ENCODE data around the gene FAM171A1. TPM values are rescaled to one million over a fixed set of nuclear protein-coding genes. Genes with fewer than 3 reads are reported as not detected.

The FAM171A1 gene
- total RNA-seq, 1 donor from 2014 or later = 51.9 TPM

- no peak for DNase-seq (ENCODE audit: low read depth)
- Mint-ChIP-seq H3K4me1 (ENCODE audit: low read depth, unreplicated experiment) (peaks cover 28% of the 10 kb centered on the region), H3K27me3 (ENCODE audit: low read depth, unreplicated experiment) (no peaks in the 10 kb centered on the region), H3K27ac (ENCODE audit: unreplicated experiment) (no peak overlapping the region), H3K4me3 (ENCODE audit: unreplicated experiment) (no peak overlapping the region), H3K36me3 (ENCODE audit: low read depth, unreplicated experiment) (peaks cover 11% of the 10 kb centered on the region), H3K9me3 (ENCODE audit: unreplicated experiment) (no peaks in the 10 kb centered on the region)
- H3K79me2 ChIP-seq (ENCODE audit: insufficient read depth, low read length) = peaks cover 76% of the 10 kb centered on the region
- H4K20me1 ChIP-seq (ENCODE audit: insufficient read depth, low read length) = peaks cover 49% of the 10 kb centered on the region
- no peak for FAIRE-seq
- H3K4me1 ChIP-seq (ENCODE audit: insufficient read depth, low read length) = peaks cover 17% of the 10 kb centered on the region
- H3K27ac ChIP-seq (ENCODE audit: low read depth, low read length) = no peak overlapping the region
- no peaks in the 10 kb centered on the region for H3K36me3 ChIP-seq (ENCODE audit: insufficient read depth, low read length)
- no peak overlapping the region for H3K9ac ChIP-seq (ENCODE audit: low read length)
- TF ChIP-seq CTCF (IDR thresholded peaks at IDR 0.05; ENCODE audit: insufficient read depth, low read depth, low read length) = no peak
- no peak for TF ChIP-seq EZH2 (IDR thresholded peaks at IDR 0.05; ENCODE audit: insufficient read depth, low read length)
- H2AFZ ChIP-seq (ENCODE audit: low read depth, low read length) = no peak overlapping the region
- no peaks in the 10 kb centered on the region for H3K9me3 ChIP-seq (ENCODE audit: insufficient read depth, low read depth, low read length)
- H3K4me2 ChIP-seq (ENCODE audit: low read length) = no peak overlapping the region
- H3K4me3 ChIP-seq (ENCODE audit: insufficient read depth, low read depth, low read length) = no peak overlapping the region
- no peaks in the 10 kb centered on the region for H3K27me3 ChIP-seq (ENCODE audit: insufficient read depth, low read length)
Observed at GRCh38 chr10:15367296-15368085, 3.6 kb downstream of the FAM171A1 start.

GRCh38 chr10:15365692-15366091, 5.4 kb downstream of the FAM171A1 start:
- peaks cover 35% of the 10 kb centered on the region for H3K4me1 Mint-ChIP-seq (ENCODE audit: low read depth, unreplicated experiment)
- H3K27me3 ChIP-seq (ENCODE audit: insufficient read depth, low read length) = no peaks in the 10 kb centered on the region
- H3K4me3 ChIP-seq (ENCODE audit: insufficient read depth, low read depth, low read length) = no peak overlapping the region
- no peaks in the 10 kb centered on the region for H3K9me3 ChIP-seq (ENCODE audit: insufficient read depth, low read depth, low read length)
- no peak for FAIRE-seq
- no peak overlapping the region for H3K9ac ChIP-seq (ENCODE audit: low read length)
- no peak overlapping the region for H3K4me2 ChIP-seq (ENCODE audit: low read length)
- peaks cover 9% of the 10 kb centered on the region for H3K36me3 Mint-ChIP-seq (ENCODE audit: low read depth, unreplicated experiment)
- no peak overlapping the region for H3K27ac Mint-ChIP-seq (ENCODE audit: unreplicated experiment)
- no peaks in the 10 kb centered on the region for H3K27me3 Mint-ChIP-seq (ENCODE audit: low read depth, unreplicated experiment)
- peaks cover 61% of the 10 kb centered on the region for H4K20me1 ChIP-seq (ENCODE audit: insufficient read depth, low read length)
- peaks cover 93% of the 10 kb centered on the region for H3K79me2 ChIP-seq (ENCODE audit: insufficient read depth, low read length)
- H3K27ac ChIP-seq (ENCODE audit: low read depth, low read length) = no peak overlapping the region
- no peaks in the 10 kb centered on the region for H3K9me3 Mint-ChIP-seq (ENCODE audit: unreplicated experiment)
- peaks cover 17% of the 10 kb centered on the region for H3K4me1 ChIP-seq (ENCODE audit: insufficient read depth, low read length)
- DNase-seq (ENCODE audit: low read depth) = no peak
- no peak overlapping the region for H2AFZ ChIP-seq (ENCODE audit: low read depth, low read length)
- H3K4me3 Mint-ChIP-seq (ENCODE audit: unreplicated experiment) = no peak overlapping the region
- TF ChIP-seq EZH2 (IDR thresholded peaks at IDR 0.05; ENCODE audit: insufficient read depth, low read length) (no peak), CTCF (IDR thresholded peaks at IDR 0.05; ENCODE audit: insufficient read depth, low read depth, low read length) (no peak)
- H3K36me3 ChIP-seq (ENCODE audit: insufficient read depth, low read length) = no peaks in the 10 kb centered on the region

GRCh38 chr10:15364001-15364400, 7.1 kb downstream of the FAM171A1 start:
- H3K4me1 Mint-ChIP-seq (ENCODE audit: low read depth, unreplicated experiment) = peaks cover 31% of the 10 kb centered on the region
- no peak overlapping the region for H3K9ac ChIP-seq (ENCODE audit: low read length)
- no peaks in the 10 kb centered on the region for H3K9me3 ChIP-seq (ENCODE audit: insufficient read depth, low read depth, low read length)
- DNase-seq (ENCODE audit: low read depth) (no peak), FAIRE-seq (no peak)
- TF ChIP-seq CTCF (IDR thresholded peaks at IDR 0.05; ENCODE audit: insufficient read depth, low read depth, low read length) (no peak), EZH2 (IDR thresholded peaks at IDR 0.05; ENCODE audit: insufficient read depth, low read length) (no peak)
- H3K27ac ChIP-seq (ENCODE audit: low read depth, low read length) = no peak overlapping the region
- H3K4me1 ChIP-seq (ENCODE audit: insufficient read depth, low read length) = peaks cover 15% of the 10 kb centered on the region
- H3K9me3 Mint-ChIP-seq (ENCODE audit: unreplicated experiment) = no peaks in the 10 kb centered on the region
- H3K4me3 Mint-ChIP-seq (ENCODE audit: unreplicated experiment) = no peak overlapping the region
- no peaks in the 10 kb centered on the region for H3K36me3 ChIP-seq (ENCODE audit: insufficient read depth, low read length)
- no peak overlapping the region for H3K4me3 ChIP-seq (ENCODE audit: insufficient read depth, low read depth, low read length)
- peaks cover 78% of the 10 kb centered on the region for H4K20me1 ChIP-seq (ENCODE audit: insufficient read depth, low read length)
- peaks cover 15% of the 10 kb centered on the region for H3K36me3 Mint-ChIP-seq (ENCODE audit: low read depth, unreplicated experiment)
- no peak overlapping the region for H2AFZ ChIP-seq (ENCODE audit: low read depth, low read length)
- no peak overlapping the region for H3K4me2 ChIP-seq (ENCODE audit: low read length)
- H3K27me3 ChIP-seq (ENCODE audit: insufficient read depth, low read length) = no peaks in the 10 kb centered on the region
- no peak overlapping the region for H3K27ac Mint-ChIP-seq (ENCODE audit: unreplicated experiment)
- no peaks in the 10 kb centered on the region for H3K27me3 Mint-ChIP-seq (ENCODE audit: low read depth, unreplicated experiment)
- peaks cover 96% of the 10 kb centered on the region for H3K79me2 ChIP-seq (ENCODE audit: insufficient read depth, low read length)

Data from astrocyte (in vitro differentiated cells and primary cell).